ENCODE measurements around the gene FAM50B.

The FAM50B gene

DNA sequence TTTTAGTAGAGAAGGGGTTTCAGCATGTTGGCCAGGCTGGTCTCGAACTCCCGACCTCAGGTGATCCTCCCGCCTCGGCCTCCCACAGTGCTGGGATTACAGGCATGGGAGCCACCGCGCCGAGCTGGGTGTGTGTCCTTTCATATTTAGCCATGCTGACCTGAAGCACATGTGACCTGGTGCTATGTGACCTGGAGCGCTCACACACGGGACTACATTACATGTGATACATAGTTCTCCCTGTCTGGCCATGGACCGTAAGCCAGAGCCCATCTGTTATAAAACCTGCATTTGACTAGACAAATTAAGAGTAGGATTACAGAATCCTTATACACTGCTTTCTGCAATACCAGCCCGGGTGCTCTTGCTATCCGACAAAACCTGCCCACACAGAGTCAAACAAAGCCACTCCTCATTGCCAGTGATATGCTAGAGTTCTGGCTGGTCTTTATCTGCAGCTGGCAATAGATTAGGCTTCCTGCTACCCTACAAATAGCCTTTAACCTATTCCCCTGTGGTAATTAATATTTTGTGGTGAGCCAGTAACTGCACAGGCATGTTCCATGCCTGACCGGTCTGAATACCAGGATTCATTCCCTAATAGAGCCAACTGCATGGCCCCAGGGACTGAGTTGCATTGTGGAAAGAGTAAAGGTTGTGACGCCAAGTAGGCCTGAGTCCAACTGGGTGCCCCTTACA, 26.3 kb upstream of the FAM50B start:
- DNase-seq = no peak

DNA sequence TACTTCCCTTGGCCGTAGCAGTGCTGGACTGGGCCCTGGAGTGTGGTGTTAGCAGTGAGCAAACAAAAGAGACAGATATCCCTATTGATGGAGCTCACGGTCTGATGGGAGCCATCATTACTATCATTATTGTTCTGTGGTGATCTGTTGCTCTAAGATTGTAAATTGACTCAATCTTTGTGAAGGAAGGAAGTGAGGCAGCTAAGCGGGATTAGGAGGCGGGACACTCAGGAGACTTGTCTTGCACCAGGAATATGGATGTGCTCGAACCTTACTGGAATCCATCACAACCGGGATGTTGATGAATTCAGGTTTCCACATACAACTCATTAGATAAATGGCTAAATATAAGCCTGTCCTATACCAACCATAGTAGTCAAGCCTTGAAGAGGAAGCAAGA, 25.5 kb upstream of the FAM50B start:
- DNase-seq = no peak

- DNase-seq = no peak
Observed at GRCh38 chr6:3825331-3825831, 23.8 kb upstream of the FAM50B start.

GRCh38 chr6:3825851-3826581, 23.2 kb upstream of the FAM50B start:
- DNase-seq = no peak

DNA sequence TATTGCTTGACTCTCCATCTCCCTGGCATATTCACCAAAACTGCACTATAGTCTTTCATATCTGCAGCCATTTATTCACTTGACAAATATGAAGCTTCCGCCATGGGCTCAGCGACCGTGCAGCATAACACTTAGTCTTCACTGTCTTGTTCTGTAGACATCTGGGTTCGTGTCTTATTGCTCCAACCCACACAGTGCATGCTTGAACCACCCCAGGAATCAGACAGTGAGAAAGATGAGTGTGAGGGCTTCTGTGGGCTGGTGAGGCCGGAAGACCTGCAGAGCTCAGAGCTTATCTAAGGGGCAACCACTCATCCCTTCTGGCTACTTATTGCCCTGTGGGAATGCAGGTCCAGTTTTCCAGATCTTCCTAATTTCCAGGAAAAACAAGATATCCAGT, 19.9 kb upstream of the FAM50B start:
- no peak for DNase-seq

DNA sequence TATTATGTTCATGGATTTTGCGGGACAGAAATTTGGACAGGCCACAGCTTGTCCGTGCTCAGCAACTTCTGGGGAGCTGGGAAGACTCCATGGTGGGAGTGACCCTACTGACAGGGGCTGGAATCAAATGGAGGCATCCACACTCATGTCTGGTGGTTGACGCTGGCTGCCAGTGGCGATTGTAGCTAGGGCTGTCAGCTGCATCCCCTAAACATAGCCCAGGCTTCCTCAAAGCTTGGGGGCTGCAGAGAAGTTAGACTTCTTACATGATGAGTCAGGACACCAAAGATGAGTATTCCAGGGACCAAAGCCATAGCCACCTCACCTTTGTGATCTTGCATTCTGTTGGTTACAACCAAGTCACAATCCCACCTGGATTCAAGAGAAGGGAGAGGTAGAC, 18.4 kb upstream of the FAM50B start:
- no peak for DNase-seq

DNA sequence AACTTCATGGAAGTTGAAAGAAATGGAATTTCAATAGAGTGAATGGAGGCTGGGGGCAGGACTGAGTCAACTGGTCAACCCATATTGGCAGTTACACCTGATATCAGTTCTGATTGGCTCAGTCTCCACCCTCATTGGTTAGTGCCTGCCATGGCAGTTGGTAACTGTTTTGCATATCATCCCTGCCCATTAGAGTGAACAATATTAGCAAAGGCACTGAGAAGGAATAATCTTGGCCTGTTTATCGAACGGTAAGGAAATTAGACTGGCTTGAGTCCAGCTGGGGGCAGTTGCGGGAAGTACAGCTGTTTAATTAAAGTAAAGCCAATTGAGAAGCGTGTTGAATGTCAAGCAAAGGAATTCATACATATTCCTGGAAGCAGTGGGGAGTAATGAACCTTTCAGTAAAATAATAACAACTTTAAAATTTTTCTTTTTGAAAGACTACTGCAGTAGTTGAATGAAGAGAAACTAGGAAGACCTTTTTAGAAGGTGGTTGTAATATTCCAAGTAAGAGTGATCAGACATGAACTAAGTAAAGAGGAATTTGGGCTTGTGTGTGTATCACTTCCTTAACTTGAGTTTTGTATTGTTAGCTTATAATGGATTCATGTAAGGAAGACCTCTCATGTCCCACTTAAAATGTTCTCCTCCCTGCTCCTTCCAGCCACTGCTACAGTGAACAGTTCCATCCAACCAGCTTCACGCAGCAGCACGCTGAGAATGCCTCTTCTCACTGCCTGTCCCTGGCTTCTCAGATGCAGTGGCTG, 17.2 kb upstream of the FAM50B start:
- no peak for DNase-seq

DNA sequence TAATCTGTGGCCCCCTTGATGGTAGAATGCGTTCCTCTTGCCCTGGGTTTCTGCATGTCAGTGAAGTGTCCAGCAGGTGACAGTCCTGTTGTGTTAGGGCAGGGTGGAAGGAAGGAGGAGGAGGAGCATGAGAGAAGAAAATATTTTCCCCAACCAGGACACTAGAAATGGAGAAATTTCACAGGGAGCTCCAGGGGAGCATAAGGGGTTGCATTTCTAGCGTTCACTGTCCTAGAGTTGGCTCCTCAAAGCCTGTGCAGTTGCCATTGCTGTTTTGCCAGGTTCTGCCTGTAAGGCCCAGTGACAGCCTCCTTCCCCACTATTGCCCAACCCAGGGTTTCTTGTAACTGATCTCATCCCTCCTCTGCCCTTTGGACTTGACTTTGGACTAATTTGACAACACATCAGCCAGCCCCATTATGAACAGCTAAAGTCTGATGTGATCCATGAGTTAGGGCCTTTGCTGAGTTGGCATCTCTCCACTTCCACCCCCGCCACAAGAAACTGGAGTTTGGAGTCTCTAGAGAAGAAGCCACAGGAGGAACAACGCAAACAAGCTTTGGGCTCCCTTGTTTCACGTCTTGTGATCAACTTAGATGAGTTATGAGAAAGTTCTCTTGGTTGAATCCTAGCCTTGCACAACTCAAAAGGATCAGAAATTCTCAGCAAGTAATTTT, 14.0 kb upstream of the FAM50B start:
- no peak for DNase-seq

- DNase-seq = no peak
Observed at GRCh38 chr6:3835785-3836184, 13.4 kb upstream of the FAM50B start.

DNA sequence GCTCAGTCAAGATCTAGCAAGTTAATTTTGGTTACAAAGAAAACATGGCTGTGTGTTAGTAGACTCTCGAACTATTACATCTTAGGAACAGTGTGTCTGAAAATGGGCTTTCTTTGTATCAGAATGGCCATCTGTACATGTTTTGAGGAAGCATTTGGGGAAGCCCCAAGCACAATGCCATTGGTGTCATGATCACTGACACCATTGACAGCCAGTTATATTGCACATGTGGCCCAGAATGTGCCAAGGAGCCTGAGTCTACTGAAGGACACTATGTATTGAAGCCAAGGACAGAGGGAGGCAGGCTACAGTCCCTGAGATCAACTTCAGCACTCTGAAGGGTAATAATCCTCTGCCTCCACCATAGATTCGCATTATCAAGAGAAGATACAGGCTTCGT, 12.6 kb upstream of the FAM50B start:
- no peak for DNase-seq

DNA sequence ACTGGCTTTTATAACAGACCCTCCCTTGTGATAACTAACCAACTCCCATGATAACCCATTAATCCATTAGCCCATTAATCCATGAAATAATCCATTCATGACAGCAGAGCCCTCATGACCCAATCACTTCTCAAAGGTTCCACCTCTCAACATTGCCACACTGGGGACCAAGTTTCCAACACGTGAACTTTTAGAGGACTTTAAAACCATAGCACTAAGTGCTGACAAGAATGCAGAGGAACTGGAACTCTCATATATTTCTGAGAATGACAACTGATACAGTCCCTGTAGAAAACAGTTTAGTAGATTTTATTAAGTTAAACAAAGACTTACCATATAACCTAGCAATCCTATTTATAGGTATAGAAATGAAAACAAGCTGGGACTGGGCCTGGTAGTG, 11.4 kb upstream of the FAM50B start:
- DNase-seq = no peak

- DNase-seq = no peak
Observed at GRCh38 chr6:3838992-3839867, 9.9 kb upstream of the FAM50B start.

- DNase-seq = no peak
Observed at GRCh38 chr6:3841066-3841454, 8.1 kb upstream of the FAM50B start.

DNA sequence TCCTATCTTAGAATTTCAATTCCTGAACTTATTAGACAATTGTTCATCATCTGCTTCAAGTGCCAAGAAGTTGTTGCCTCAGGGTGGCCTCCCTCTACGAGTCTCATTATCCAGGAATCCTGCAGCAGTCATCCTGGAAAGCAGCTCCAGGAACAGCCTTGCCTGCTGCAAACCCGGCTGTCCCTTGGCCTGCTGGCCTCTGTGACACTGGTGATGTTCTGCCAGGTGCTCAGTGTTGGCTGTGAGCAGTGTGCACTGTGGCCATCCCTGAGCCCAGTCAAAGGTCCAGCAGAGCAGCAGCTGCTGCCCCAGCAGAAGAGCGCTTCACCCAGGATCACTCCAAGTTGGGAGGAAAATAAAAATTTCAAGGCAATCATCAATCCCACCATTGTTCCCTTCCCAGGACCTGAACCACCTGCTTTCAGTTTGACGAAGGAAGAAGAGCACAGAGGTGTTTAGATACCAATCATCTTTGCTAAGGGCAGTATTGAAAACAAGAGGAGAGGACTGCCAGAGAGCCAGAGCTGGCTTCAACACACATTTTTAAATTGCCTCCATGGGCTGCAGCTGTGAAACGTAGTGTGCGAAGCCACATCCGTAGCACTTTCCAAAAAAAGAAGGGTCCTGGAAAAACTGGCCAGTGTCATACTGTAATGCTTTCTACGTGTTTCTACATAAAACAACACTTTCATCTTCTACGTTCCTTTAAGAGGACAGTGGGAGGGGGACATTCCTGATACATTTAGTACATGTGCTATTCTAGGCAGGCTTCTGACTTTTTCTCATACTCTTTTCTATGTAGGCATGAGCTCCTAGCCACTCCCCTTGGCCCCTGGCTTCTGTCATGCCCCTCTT, 7.2 kb upstream of the FAM50B start:
- DNase-seq = no peak

DNA sequence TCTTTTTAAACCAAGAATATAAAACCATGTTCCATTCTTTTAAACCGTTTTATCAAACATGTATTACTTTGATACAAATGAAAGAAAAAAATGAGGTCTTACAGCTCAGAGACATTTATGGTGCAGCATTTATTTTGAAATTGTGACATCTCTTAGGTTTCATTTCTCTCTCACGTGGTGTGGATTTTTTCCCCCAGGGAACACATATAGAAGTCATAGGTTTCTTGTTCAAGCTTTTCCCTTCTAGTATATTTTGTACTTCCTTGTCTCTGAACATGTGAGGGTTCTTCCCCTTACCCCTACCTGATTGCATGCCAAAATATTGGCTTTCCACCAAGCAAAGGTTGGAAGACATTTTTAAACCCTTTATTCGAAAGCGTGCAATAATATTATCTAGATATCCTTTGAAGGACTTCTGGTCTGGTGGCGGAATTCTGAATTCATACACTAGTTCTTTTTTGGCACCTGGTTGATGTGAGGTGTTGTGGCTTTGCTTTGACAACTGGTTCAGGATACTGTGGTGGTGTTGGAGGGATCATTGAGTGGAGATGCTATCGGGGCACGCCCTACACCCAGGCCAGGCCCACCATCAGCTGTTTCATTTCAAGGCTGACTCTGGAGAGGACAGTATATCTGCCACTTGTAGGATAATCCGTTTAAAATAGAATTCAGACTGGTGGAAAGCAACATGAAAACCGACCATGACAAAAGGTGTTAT, 5.6 kb upstream of the FAM50B start:
- DNase-seq = no peak

DNA sequence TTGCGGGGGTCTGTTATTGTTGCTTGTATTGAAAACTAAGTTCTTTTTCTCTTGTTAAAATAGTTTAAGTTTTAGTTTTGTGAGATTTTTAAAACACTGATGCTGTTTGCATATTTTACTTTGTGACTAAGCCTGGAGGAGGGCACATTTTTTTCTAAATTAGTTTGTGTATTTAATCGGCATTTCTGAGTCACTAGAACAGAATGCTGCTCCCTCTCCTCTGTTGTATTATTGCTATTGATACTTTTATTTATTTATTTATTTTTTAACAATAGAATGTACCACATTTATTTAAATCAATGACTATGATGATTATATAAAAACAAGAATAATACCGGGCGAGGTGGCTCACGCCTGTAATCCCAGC, 5.1 kb upstream of the FAM50B start:
- DNase-seq = no peak

- no peak for DNase-seq
Observed at GRCh38 chr6:3847521-3847920, 1.7 kb upstream of the FAM50B start.

GRCh38 chr6:3848380-3848779, 793 bp upstream of the FAM50B start:
- no peak for DNase-seq

DNA sequence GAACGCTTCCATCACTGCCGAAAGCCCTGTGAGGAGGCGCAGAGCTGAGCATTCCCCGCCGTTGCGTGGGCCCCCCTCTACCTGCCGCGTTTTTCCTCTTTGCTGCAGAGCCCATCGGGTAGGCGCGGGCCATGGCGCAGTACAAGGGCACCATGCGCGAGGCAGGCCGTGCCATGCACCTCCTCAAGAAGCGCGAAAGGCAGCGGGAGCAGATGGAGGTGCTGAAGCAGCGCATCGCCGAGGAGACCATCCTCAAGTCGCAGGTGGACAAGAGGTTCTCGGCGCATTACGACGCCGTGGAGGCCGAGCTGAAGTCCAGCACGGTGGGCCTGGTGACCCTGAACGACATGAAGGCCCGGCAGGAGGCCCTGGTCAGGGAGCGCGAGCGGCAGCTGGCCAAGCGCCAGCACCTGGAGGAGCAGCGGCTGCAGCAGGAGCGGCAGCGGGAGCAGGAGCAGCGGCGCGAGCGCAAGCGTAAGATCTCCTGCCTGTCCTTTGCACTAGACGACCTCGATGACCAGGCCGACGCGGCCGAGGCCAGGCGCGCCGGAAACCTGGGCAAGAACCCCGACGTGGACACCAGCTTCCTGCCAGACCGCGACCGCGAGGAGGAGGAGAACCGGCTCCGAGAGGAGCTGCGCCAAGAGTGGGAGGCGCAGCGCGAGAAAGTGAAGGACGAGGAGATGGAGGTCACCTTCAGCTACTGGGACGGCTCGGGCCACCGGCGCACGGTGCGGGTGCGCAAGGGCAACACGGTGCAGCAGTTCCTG, 693 bp downstream of the FAM50B start:
- no peak for DNase-seq
